HK-2 (cell line): ENCODE results near the gene GIMAP1.
"Not testable (repeated sequence)": the region's sequence is repeated elsewhere in the genome, so short reads cannot be mapped to it uniquely, and the experiment has no call there.

ENCODE experiments used
- DNase-seq: peaks from one replicate; pipeline ENCODE4 v3.0.0-alpha.2; 2018; ENCODE audit not compliant: unreplicated experiment

Gene GIMAP1

GRCh38 chr7:150716368-150716767 lies at the start of gene GIMAP1:
TSS of gene GIMAP1 (plus strand) at chr7:150716613. CDS start at chr7:150719048, 2,435 bp downstream.
- DNase-seq: no peak

GRCh38 chr7:150668472-150668911 lies 47.9 kb upstream of the GIMAP1 start:
- no peak for DNase-seq

GRCh38 chr7:150668977-150669376 lies 47.4 kb upstream of the GIMAP1 start:
- no peak for DNase-seq

GRCh38 chr7:150671798-150672585 lies 44.4 kb upstream of the GIMAP1 start:
- DNase-seq: not testable (repeated sequence)

- no peak for DNase-seq
These were observed 40.7 kb upstream of the GIMAP1 start for GRCh38 chr7:150675714-150676113.

- DNase-seq: not testable (repeated sequence)
These were observed 40.1 kb upstream of the GIMAP1 start for GRCh38 chr7:150676276-150676675.

- not testable (repeated sequence) for DNase-seq
These were observed 39.6 kb upstream of the GIMAP1 start for GRCh38 chr7:150676854-150677253.

GRCh38 chr7:150678601-150679000 lies 37.8 kb upstream of the GIMAP1 start:
- not testable (repeated sequence) for DNase-seq

GRCh38 chr7:150680364-150680763 lies 36.0 kb upstream of the GIMAP1 start:
- not testable (repeated sequence) for DNase-seq

- DNase-seq: no peak
These were observed 31.0 kb upstream of the GIMAP1 start, which contains the start of gene GIMAP2 for GRCh38 chr7:150685219-150686029. TSS of gene GIMAP2 (plus strand) at chr7:150685706. CDS start at chr7:150687060, 1,354 bp downstream.

- no peak for DNase-seq
These were observed 30.3 kb upstream of the GIMAP1 start for GRCh38 chr7:150686030-150686631.

- DNase-seq: no peak
These were observed 27.8 kb upstream of the GIMAP1 start for GRCh38 chr7:150688630-150689029.

- DNase-seq: no peak
These were observed 20.8 kb upstream of the GIMAP1 start for GRCh38 chr7:150695654-150696053.

- DNase-seq: no peak
These were observed 13.2 kb upstream of the GIMAP1 start for GRCh38 chr7:150703209-150703608.

GRCh38 chr7:150715293-150715692 lies 1.1 kb upstream of the GIMAP1 start:
- DNase-seq: no peak

GRCh38 chr7:150715738-150716137 lies 675 bp upstream of the GIMAP1 start:
- no peak for DNase-seq

GRCh38 chr7:150716939-150717338 lies 526 bp downstream of the GIMAP1 start:
- DNase-seq: no peak

GRCh38 chr7:150717814-150718420 lies 1.5 kb downstream of the GIMAP1 start:
- DNase-seq: no peak

GRCh38 chr7:150719436-150719835 lies 3.0 kb downstream of the GIMAP1 start:
- DNase-seq: no peak

- no peak for DNase-seq
These were observed 3.8 kb downstream of the GIMAP1 start for GRCh38 chr7:150719960-150720891.

GRCh38 chr7:150721970-150722373 lies 5.6 kb downstream of the GIMAP1 start:
- DNase-seq: no peak
